Pericardium fibroblast (primary cell): Measurements from ENCODE around the gene ZNF639. TPM values are rescaled to one million over a fixed set of nuclear protein-coding genes. Genes with fewer than 3 reads are reported as not detected.

Experiments used
- total RNA-seq: library from RNA; depleted of rRNA; stranded (reverse); fragments of >200 nt; gene quantifications from 2 replicates; pipeline ENCODE4 v1.2.3, GENCODE V29; 2015

ZNF639 gene
- total RNA-seq = 40.4 and 43.5 TPM in 2 replicates

GRCh38 chr3:179322286-179323196 lies at the start of gene ZNF639:
TSS of gene ZNF639 (plus strand) at chr3:179323031. CDS start at chr3:179328294, 5,263 bp downstream.

GRCh38 chr3:179347345-179348194 lies 24.7 kb downstream of the ZNF639 start, which contains the start of gene MFN1:
TSS of gene MFN1 (plus strand) at chr3:179347709. CDS start at chr3:179348852, 1,143 bp downstream.

Other genes with a start within 250 kb of the ZNF639 start
- 17.0 and 20.4 TPM in 2 replicates for gene PIK3CA, start 174.7 kb upstream of the ZNF639 start, total RNA-seq
- gene KCNMB3, start 71.9 kb upstream of the ZNF639 start, total RNA-seq = 0.12 and 0.26 TPM in 2 replicates
- 17.3 and 24.9 TPM in 2 replicates for gene MFN1, start 24.7 kb downstream of the ZNF639 start, total RNA-seq
- gene GNB4, start 128.4 kb downstream of the ZNF639 start, total RNA-seq = 30.2 and 45.6 TPM in 2 replicates
- 23.7 and 26.5 TPM in 2 replicates for gene ACTL6A, start 239.9 kb downstream of the ZNF639 start, total RNA-seq